GM18907 (cell line): ENCODE data around the gene NFIA.

Source experiments
- ATAC-seq: cut with Tn5 transposase; IDR thresholded peaks from one replicate; pipeline ENCODE4 v1.9.1; 2021; ENCODE audit warnings: mild to moderate bottlenecking, moderate library complexity; ENCODE audit not compliant: unreplicated experiment

The NFIA gene

DNA sequence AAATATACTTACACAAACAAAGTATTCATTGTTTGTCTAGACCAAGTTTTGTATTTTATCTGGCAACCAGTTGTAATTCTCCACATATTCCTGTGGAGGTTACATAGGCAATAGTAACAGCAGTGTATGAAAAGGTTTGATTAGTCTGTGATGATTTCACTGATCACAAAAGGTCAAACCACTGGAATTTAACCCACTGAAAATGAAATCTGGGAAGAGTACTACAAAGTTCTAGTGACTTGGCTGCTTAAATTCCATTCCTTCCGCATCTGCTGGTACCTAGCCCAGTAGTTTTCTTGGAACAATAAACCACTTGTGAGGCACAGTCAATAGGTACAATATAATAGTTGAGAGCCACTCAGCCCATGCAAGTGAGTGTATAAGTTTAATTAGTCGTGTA, 205.4 kb downstream of the NFIA start:
- ATAC-seq = no peak

DNA sequence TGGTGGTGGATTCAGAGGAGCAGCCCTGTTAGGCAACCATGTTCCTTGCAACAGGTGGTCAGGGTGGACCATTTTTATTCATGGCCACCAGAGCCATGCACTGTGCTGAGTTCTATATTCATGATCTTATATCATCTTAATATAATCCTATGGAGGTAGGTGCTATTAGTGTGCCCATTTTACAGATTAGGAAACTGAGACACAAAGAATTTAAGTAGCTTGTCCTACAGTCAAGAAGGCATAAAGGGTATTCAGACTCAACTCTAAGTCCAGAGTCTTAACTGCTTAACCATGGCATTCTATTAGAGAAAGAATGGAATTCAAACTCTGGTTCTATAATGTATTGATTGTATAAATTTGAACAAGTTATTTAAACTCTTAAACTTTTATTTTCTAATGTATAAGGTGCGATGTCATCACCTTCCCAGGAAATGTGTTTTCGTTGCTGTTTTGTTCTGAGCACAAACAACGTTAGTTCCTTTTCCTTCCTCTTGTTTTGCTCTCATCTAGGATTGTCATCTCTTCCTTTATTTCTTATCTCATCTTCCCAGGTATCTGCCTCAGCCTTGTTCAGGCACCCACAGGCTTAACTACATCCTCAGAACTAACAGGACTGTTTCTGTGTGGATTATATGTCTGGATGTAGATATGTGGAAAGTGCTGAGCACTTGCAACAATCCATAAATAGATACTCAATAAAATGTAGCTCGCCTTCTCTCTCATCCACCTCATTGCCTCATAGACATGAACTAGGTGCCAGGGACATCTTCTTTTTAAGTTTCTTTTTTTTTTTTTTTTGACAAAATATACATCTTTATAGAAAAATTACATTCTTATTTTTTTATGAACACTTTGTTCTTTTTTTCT, 207.1 kb downstream of the NFIA start:
- no peak for ATAC-seq

DNA sequence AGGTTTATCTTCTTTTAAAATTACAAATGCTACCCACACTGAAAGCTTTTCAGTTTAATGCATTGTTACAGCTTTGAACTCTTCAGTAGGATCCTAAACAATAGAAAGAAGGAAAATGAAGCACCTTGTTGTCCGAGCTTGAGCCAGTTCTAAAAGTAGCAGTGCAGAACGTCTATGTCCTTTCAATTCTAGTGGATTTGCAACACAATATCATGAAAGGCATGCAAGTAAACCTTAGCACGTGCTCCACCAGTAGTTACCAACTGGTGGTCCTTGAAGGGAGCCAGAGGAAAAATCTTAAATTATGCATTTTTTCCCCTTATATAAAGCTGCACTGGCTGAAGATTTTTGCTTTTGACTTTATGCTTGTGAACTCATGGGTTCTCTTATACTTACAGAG, 208.2 kb downstream of the NFIA start:
- ATAC-seq = no peak

DNA sequence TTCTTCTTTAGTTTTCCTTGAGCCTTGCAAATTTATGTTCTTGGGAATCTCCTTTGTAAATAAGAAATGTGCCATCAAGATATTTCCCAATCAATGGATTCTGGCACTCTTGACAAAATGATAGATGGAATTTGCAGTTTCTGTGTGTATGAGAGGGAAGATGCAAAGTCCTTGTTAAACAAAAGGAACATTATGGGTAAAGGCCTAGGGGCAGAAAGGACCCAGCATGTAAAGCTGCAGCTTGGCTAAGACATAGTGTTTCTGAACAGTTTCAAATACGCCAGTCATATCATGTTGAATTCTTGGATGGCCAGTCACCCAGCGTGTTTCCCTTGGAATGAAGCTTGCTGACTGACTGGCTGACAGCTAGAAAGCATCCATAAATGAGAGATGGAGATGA, 210.8 kb downstream of the NFIA start:
- no peak for ATAC-seq

GRCh38 chr1:61293986-61294504, 211.7 kb downstream of the NFIA start:
- ATAC-seq = no peak

- no peak for ATAC-seq
Measured at GRCh38 chr1:61294930-61295329, 212.6 kb downstream of the NFIA start.

DNA sequence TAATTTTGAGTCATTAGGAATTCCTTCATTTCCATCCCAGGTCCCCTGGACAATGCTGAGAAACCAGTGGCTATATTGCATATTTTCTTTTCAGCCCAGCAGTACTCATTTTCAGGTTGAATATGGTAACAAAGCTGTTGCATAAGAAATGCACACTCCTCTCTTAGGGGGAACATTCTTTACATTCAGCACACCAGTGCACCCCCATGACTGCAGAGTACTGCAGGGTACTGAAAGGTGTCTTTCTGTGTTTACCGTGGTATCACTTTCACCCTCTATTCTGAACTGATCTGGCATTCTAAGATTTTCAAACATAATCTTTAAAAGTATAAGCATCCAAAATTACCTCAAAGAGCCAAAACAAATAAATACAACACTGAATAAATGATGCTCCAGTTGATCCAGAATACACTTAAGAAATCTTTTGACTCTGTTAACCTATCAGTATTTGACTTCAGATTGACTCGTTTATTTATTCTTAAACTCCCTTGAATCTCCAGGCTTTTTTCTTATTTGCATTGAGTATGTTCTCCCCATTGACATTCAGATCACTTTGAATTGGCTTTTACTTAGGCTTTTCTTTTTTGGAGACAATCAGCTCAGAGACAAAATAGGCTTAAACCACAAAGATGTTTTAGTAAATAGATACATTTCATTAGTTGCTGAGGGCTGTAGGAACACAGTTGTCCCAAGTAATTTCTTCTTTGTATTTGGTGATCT, 213.6 kb downstream of the NFIA start:
- ATAC-seq = no peak

DNA sequence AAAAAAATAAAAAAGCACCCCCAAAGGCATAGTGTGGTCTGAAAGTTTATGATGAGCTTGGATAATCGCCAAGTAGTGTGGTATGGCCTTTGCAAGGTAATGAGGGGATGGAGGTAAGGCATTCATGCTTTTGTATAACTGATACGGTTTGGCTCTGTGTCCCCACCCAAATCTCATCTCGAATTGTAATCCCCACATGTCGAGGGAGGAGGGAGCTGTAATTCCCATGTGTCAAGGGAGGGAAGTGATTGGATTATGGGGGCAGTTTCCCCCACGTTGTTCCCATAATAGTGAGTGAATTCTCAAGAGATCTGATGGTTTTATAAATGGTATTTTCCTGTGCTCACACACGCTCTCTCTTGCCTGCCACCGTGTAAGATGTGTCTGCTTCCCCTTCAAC, 215.5 kb downstream of the NFIA start:
- no peak for ATAC-seq

GRCh38 chr1:61299463-61299862, 217.1 kb downstream of the NFIA start:
- no peak for ATAC-seq

DNA sequence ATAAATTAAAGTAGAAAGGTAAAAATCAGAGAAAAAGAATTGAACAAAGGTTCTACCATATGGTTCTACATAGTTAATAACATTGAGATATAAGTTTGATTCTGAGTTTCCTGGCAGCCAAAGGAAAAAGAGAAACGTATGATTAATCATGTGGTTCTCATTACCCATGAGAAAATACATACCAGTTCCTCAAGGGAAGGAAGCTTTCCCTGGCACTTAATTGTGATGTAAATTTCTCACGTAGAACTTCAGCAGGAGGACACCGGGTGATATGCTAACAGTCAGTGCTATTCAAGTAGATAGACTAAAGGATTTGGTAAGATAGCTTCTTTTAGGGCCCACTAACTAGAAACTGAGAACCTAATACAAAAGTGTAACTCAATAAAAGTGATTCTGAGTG, 218.5 kb downstream of the NFIA start:
- no peak for ATAC-seq

DNA sequence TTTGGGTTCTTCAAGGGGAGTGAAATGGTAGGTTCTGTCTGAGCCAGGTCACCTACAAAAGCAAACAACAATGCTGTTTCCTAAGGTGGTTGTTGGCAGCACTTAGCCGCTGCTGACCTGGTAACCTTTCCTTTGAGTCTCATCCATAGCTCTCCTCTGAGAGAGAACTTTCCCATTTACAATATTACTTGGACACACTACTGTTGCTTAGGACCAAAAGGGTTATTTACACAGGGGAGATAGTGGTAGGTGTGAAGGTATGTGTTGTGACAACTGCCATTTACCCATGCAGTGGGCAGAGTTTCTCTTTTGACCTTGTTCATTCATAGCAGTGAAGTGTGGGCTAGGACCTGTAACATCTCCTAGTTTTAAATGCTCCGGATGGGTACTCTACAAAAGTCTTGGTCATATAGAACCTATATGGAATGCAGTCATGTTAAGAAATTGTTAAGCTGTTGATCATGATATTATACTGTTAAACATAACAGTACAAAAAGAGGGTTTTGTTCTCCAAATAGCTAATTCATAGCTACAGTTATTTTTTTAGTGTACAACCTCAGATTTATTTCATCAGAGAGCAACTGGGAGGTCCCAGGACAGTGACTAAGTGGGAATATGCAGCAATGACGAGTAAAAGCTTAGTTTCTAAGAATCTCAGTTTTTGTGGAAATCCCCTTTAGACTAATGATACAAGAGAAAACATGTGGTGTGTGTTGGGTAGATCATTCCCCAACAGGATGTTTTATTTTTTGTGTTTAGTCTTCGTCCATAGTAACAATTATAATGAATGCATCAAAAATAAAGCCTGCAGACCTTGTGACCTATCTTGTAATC, 219.7 kb downstream of the NFIA start:
- ATAC-seq = peak; percentile 70

DNA sequence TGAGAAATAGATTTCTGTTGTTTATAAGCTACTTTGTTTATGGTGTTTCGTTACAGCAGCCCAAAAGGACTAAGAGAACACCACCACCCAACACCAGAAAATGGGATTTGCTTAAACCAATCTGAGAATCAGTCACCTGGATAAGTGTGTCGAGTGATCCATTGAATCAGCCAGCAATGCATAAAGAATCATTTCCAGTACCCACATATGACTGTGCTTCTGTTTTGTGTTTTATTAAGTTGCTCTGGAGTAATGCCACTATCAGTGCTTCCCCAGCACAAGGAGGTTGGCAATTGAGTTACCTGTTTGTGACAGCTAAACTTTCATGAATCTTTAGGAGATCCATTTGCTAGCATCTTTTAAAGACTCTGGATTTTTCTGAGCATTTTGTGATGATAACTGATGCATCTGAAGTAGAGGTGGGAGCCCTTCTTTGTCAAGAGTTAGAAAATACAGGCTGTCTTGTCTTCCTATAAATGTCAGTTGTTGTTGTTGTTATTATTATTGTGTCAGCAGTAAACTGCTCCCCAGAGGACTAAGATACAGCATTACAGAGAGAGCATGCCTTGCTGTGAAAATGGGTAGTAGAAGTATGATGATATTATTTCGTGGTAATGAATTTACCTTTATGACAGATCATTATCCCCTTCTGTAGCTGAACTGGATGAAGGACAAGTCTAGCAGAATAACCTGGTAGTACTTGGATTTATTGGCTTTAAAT, 225.2 kb downstream of the NFIA start:
- no peak for ATAC-seq

DNA sequence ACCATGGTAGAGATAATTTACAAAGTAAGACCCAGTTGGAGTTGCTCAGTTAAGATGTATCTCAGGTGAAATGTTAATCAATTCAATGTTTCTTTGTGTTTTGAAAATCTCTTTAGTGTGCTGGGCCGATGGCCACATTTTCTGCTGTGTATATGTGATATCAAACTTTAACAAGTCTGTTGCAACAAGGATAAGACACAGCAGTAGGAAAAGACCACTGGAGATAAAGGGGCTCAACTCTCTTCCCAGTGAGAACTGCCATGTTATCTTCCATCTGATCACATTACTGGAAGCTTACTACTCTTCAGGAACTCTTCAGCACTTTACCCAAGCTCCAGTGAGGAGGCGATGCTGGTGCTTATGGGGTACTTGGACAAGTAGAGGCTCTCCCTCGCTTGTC, 227.7 kb downstream of the NFIA start:
- no peak for ATAC-seq

GRCh38 chr1:61310538-61310937, 228.2 kb downstream of the NFIA start:
- no peak for ATAC-seq

DNA sequence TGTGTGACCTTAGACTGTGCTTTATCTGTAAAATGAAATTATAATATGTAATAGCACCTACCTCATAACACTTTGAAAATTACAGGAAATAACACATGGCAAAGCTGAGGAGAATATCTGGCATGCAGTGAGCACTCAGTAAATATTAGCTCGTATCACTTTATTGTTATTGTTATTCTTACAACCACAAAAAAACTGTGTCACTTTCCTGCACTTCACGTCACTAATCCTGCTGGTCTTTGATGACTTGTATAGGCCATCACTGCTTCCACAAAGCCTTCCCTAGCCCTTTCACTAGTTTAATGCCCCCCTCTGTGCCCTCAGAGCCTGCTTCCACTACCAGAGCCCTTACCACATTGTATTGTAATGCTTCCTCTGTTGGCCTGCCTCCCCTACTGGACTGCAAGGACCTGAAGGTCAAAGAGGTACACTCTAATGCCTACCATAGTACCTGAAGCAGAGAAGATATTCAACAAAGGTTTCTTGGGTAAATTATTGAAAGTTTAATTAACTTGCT, 231.6 kb downstream of the NFIA start:
- ATAC-seq = no peak

DNA sequence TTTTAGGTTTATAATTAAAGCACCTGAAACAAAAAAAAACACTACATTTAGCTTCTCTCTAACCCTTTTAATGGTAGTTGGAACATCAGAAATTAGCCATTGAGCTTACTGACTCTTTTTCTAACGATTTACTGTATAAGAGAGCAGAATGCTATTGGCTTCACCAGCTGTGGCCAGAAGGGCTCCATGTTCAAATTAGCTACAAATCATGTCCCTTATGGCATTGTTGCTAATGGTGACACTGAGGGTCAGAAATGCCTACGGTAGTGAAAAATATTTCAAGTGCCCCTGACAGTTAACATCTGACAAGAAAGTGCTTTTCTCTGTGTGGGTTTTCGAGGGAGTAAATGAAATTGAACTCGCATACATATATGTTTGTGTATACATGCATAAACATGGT, 232.7 kb downstream of the NFIA start:
- no peak for ATAC-seq

DNA sequence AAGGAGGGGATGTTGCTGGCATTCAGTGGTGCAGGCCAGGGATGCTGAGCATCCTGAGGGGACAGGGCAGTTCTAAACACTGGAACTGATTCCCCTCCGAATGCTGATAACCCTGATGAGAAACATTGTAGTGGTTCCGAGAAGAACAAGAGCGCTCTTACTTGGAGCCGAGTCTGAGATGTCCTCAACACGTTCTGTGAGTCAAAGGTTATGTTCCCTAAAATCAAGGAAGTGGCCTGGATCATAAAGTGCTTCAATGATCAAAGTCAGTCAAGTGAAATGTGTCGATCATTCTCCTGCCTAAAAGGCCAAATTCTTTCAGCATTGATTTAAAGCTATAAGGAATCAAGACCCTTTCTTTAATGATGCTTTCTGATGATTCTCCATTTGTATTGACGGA, 234.1 kb downstream of the NFIA start:
- no peak for ATAC-seq

- ATAC-seq = peak; percentile 100
Measured at GRCh38 chr1:61318319-61319125, 236.2 kb downstream of the NFIA start.

GRCh38 chr1:61320575-61320974, 238.2 kb downstream of the NFIA start:
- ATAC-seq = no peak
